Endothelial cell of umbilical vein (primary cell): ENCODE measurements around the gene MECR. TPM values are rescaled to one million over a fixed set of nuclear protein-coding genes. Genes with fewer than 3 reads are reported as not detected.

Experiments used
- BruUV-seq: library from RNA; stranded (reverse); fragments of 400-500 nt; replicated peaks from 2 replicates; lab custom pipeline; 2021; lab: Mats Ljungman, UMichigan
- CTCF ChIA-PET: fragments of 300-600, 350-600 bp; sonication (Branson Sonifier 250); formaldehyde crosslinking; loops from one replicate; lab custom pipeline; 2021; ENCODE audit warnings: antibody characterized with exemption, inconsistent platforms; lab: Charles Lee
- POLR2A ChIA-PET: fragments of 300-600, 350-600 bp; sonication (Branson Sonifier 250); formaldehyde crosslinking; loops from one replicate; lab custom pipeline; 2021; ENCODE audit warnings: antibody characterized with exemption, inconsistent platforms; lab: Charles Lee
- DNase-seq: peaks from one replicate; pipeline ENCODE4 v3.0.0-alpha.2; 2011; ENCODE audit warnings: low read depth, low spot score
- FAIRE-seq: peaks from 2 replicates; lab custom pipeline; 2011; peaks lifted over from hg19 to GRCh38; lab: Jason Lieb, UNC
- H2AFZ ChIP-seq: 2 replicates; pipeline ENCODE4 v1.6.0; 2012; ENCODE audit warnings: low read depth, low read length, control low read depth, inconsistent platforms
- H3K27ac ChIP-seq: 2 replicates; pipeline ENCODE4 v1.5.1; 2011; ENCODE audit warnings: low read depth, mild to moderate bottlenecking, control low read depth, low read length, moderate library complexity; ENCODE audit not compliant: insufficient read depth
- H3K27me3 ChIP-seq, 2 experiments: 2 replicates each; pipeline versions ENCODE4 v1.6.0 to v1.6.1; 2011; ENCODE audit warnings: low read length in 2 of 2, mixed read lengths in 1 of 2; ENCODE audit not compliant: control insufficient read depth in 2 of 2, insufficient read depth in 2 of 2
- H3K36me3 ChIP-seq, 2 experiments: 2 replicates in 1 of 2; 3 replicates in 1 of 2; pipeline ENCODE4 v1.5.1; 2011; ENCODE audit warnings: low read length in 2 of 2, mild to moderate bottlenecking in 1 of 2, moderate library complexity in 1 of 2; ENCODE audit not compliant: control insufficient read depth in 2 of 2, insufficient read depth in 2 of 2; ENCODE audit errors: extremely low read depth in 1 of 2
- H3K4me1 ChIP-seq: 3 replicates; pipeline ENCODE4 v1.5.1; 2011; ENCODE audit warnings: mild to moderate bottlenecking, low read length; ENCODE audit not compliant: control insufficient read depth, insufficient read depth; ENCODE audit errors: extremely low read depth
- H3K4me2 ChIP-seq: 2 replicates; pipeline ENCODE4 v1.6.1; 2011; ENCODE audit warnings: low read length, control low read depth, mixed read lengths; ENCODE audit not compliant: insufficient read depth
- H3K4me3 ChIP-seq, 3 experiments: fragments of 200-600 bp in 1 of 3; sonication (generic), shearing (Covaris generic) in 1 of 3; replicated peaks in 1 of 3; 2 replicates each; pipeline ENCODE4 v1.5.1; 2011 to 2016; ENCODE audit warnings: control low read depth in 3 of 3, low read length in 3 of 3, mild to moderate bottlenecking in 2 of 3, inconsistent platforms in 1 of 3, low read depth in 1 of 3, moderate library complexity in 1 of 3; ENCODE audit not compliant: insufficient read depth in 1 of 3
- H3K79me2 ChIP-seq: 2 replicates; pipeline ENCODE4 v1.6.0; 2012; ENCODE audit warnings: low read length, inconsistent platforms; ENCODE audit not compliant: control insufficient read depth, insufficient read depth
- H3K9ac ChIP-seq: replicated peaks from 2 replicates; pipeline ENCODE3; 2011; ENCODE audit warnings: low read length, control low read depth; ENCODE audit not compliant: insufficient read depth; ENCODE audit errors: extremely low read depth
- H3K9me1 ChIP-seq: replicated peaks from 3 replicates; pipeline ENCODE4 v1.6.0; 2011; ENCODE audit warnings: mild to moderate bottlenecking, low read length; ENCODE audit not compliant: control insufficient read depth, insufficient read depth; ENCODE audit errors: extremely low read depth
- H3K9me3 ChIP-seq: replicated peaks from 2 replicates; pipeline ENCODE4 v1.5.1; 2012; ENCODE audit warnings: low read length, inconsistent platforms; ENCODE audit not compliant: control insufficient read depth, insufficient read depth
- H4K20me1 ChIP-seq: replicated peaks from 2 replicates; pipeline ENCODE3; 2011; ENCODE audit warnings: mild to moderate bottlenecking, low read length; ENCODE audit not compliant: control insufficient read depth, insufficient read depth; ENCODE audit errors: extremely low read depth
- EZH2 ChIP-seq: IDR thresholded peaks from 2 replicates; pipeline ENCODE4 v1.6.1; 2012; ENCODE audit warnings: borderline replicate concordance, low read depth, mild to moderate bottlenecking, moderate library complexity, low read length, inconsistent platforms; ENCODE audit not compliant: severe bottlenecking
- FOS ChIP-seq: IDR thresholded peaks from 2 replicates; pipeline ENCODE4 v1.6.1; 2011; ENCODE audit warnings: mild to moderate bottlenecking, low read length, moderate library complexity, borderline replicate concordance; ENCODE audit not compliant: insufficient read depth
- GATA2 ChIP-seq: IDR thresholded peaks from 2 replicates; pipeline ENCODE4 v1.7.0; 2011; ENCODE audit warnings: low read depth, mild to moderate bottlenecking, moderate library complexity, mixed read lengths, low read length; ENCODE audit not compliant: insufficient read length, insufficient read depth
- JUN ChIP-seq: IDR thresholded peaks from 2 replicates; pipeline ENCODE4 v1.6.1; 2011; ENCODE audit warnings: borderline replicate concordance, low read depth; ENCODE audit not compliant: insufficient read length, insufficient read depth
- MAX ChIP-seq: IDR thresholded peaks from 2 replicates; pipeline ENCODE4 v1.6.1; 2011; ENCODE audit not compliant: insufficient read depth, insufficient read length
- MYC ChIP-seq: IDR thresholded peaks from one replicate; pipeline ENCODE4 v1.6.1; 2011; ENCODE audit warnings: mild to moderate bottlenecking, low read depth, low read length
- POLR2A ChIP-seq: IDR thresholded peaks from 2 replicates; pipeline ENCODE4 v1.6.1; 2012; ENCODE audit warnings: low read depth, mild to moderate bottlenecking, control low read depth, low read length
- POLR2AphosphoS5 ChIP-seq: IDR thresholded peaks from 2 replicates; pipeline ENCODE4 v1.6.1; 2012; ENCODE audit warnings: low read depth, mild to moderate bottlenecking, control low read depth, low read length, moderate library complexity; ENCODE audit not compliant: insufficient read depth
- dilution Hi-C: fragments of 300-500 bp; cut with MboI; formaldehyde crosslinking; loops from one replicate; pipeline ENCODE4 v1.15.0; 2019; ENCODE audit warnings: low sequenced_read_pairs; ENCODE audit not compliant: extremely low pct_ligation_motif_present
- intact Hi-C: fragments of 100-400 bp; cut with micrococcal nuclease; formaldehyde crosslinking; loops from one replicate; pipeline ENCODE4 v1.10.0; 2022
- polyA plus RNA-seq, 4 experiments: library from polyadenylated mRNA; depleted of rRNA in 3 of 4; stranded (reverse) in 3 of 4; unstranded in 1 of 4; fragments of >200 nt; gene quantifications; 2 replicates each; pipeline versions ENCODE4 v1.2.1 to v1.2.3, GENCODE V29; 2011 to 2012; ENCODE audit warnings: missing spikeins in 1 of 4
- total RNA-seq: library from RNA; stranded (reverse); gene quantifications from 2 replicates; pipeline ENCODE4 v1.2.3, GENCODE V29; 2021
- TF ChIP-seq, protein P1 (sequence below), 2 donors: IDR thresholded peaks; 1 replicate in 1 of 2; 2 replicates in 1 of 2; pipeline ENCODE4 v1.5.1; 2011; ENCODE audit warnings: low read length in 2 of 2, mild to moderate bottlenecking in 2 of 2, moderate library complexity in 2 of 2, control low read depth in 1 of 2, inconsistent platforms in 1 of 2, low read depth in 1 of 2; ENCODE audit not compliant: insufficient read depth in 1 of 2; ENCODE audit errors: extremely low read depth in 1 of 2

The MECR gene
- total and polyA plus RNA-seq, 2 donors (not counting 3 experiments of a cell fraction or from before 2014, with no cell fraction given): 24.6 to 30.1 TPM

GRCh38 chr1:29162476-29163138 lies 68.1 kb downstream of the MECR start:
- TF ChIP-seq POLR2AphosphoS5 (no peak), POLR2A (no peak), MYC (no peak), MAX (no peak), JUN (no peak), FOS (no peak), EZH2 (no peak), GATA2 (no peak)
- TF ChIP-seq, protein P1, sequence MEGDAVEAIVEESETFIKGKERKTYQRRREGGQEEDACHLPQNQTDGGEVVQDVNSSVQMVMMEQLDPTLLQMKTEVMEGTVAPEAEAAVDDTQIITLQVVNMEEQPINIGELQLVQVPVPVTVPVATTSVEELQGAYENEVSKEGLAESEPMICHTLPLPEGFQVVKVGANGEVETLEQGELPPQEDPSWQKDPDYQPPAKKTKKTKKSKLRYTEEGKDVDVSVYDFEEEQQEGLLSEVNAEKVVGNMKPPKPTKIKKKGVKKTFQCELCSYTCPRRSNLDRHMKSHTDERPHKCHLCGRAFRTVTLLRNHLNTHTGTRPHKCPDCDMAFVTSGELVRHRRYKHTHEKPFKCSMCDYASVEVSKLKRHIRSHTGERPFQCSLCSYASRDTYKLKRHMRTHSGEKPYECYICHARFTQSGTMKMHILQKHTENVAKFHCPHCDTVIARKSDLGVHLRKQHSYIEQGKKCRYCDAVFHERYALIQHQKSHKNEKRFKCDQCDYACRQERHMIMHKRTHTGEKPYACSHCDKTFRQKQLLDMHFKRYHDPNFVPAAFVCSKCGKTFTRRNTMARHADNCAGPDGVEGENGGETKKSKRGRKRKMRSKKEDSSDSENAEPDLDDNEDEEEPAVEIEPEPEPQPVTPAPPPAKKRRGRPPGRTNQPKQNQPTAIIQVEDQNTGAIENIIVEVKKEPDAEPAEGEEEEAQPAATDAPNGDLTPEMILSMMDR (IDR thresholded peaks at IDR 0.05; ENCODE audit: extremely low read depth in 1 of 2, insufficient read depth in 1 of 2, low read depth in 1 of 2, low read length in 2 of 2): no peak
- POLR2A ChIA-PET: no interaction called here
- H3K79me2 ChIP-seq: peaks cover 77% of the 10 kb centered on the region
- no peak overlapping the region for H3K4me2 ChIP-seq
- BruUV-seq: no TSS peak
- no peaks in the 10 kb centered on the region for H3K9me1 ChIP-seq
- intact Hi-C loops: no loop called here
- peaks cover 5% of the 10 kb centered on the region for H4K20me1 ChIP-seq
- CTCF ChIA-PET: no interaction called here
- dilution Hi-C loops: no loop called here
- FAIRE-seq (no peak), DNase-seq (no peak)
- H3K4me1 ChIP-seq: no peaks in the 10 kb centered on the region
- no peak overlapping the region for H3K27ac ChIP-seq
- H3K9ac ChIP-seq: no peak overlapping the region
- H2AFZ ChIP-seq: no peak overlapping the region
- H3K9me3 ChIP-seq: no peaks in the 10 kb centered on the region
- H3K27me3 ChIP-seq: no peaks in the 10 kb centered on the region
- H3K36me3 ChIP-seq: peaks cover 14 to 18% of the 10 kb centered on the region in 2 experiments
- no peak overlapping the region for H3K4me3 ChIP-seq
